Stimulated activated CD8-positive, alpha-beta memory T cell treated with anti-CD3 and anti-CD28 coated beads, Interleukin-4, amount 100 ng/mL, for 1 hour (primary cell): ENCODE data around the gene LIPC.

Experiments used
- DNase-seq, 2 donors: peaks; one replicate each; pipeline ENCODE4 v3.0.0-alpha.2; 2020; ENCODE audit warnings: low read depth in 2 of 2, low spot score in 1 of 2

Gene LIPC

GRCh38 chr15:58453931-58454793, 22.4 kb downstream of the LIPC start:
- no peak for DNase-seq

GRCh38 chr15:58454950-58455401, 23.2 kb downstream of the LIPC start:
- DNase-seq = no peak

- DNase-seq = no peak
These were observed 25.7 kb downstream of the LIPC start for GRCh38 chr15:58457466-58457965.

- no peak for DNase-seq
These were observed 26.3 kb downstream of the LIPC start for GRCh38 chr15:58458076-58458475.

- no peak for DNase-seq
These were observed 27.3 kb downstream of the LIPC start for GRCh38 chr15:58459045-58459444.

- no peak for DNase-seq
These were observed 27.8 kb downstream of the LIPC start for GRCh38 chr15:58459560-58459959.

GRCh38 chr15:58460116-58460790, 28.5 kb downstream of the LIPC start:
- no peak for DNase-seq

GRCh38 chr15:58460872-58461271, 29.1 kb downstream of the LIPC start:
- DNase-seq = no peak

GRCh38 chr15:58462547-58462946, 30.8 kb downstream of the LIPC start:
- no peak for DNase-seq

GRCh38 chr15:58462973-58463663, 31.3 kb downstream of the LIPC start:
- no peak for DNase-seq

GRCh38 chr15:58463815-58464650, 32.2 kb downstream of the LIPC start:
- no peak for DNase-seq

- no peak for DNase-seq
These were observed 33.3 kb downstream of the LIPC start for GRCh38 chr15:58465070-58465469.

- no peak for DNase-seq
These were observed 34.2 kb downstream of the LIPC start for GRCh38 chr15:58465866-58466517.

GRCh38 chr15:58466566-58466965, 34.8 kb downstream of the LIPC start:
- no peak for DNase-seq

GRCh38 chr15:58467121-58467721, 35.4 kb downstream of the LIPC start:
- DNase-seq = no peak

- no peak for DNase-seq
These were observed 36.1 kb downstream of the LIPC start for GRCh38 chr15:58467722-58468423.

- no peak for DNase-seq
These were observed 37.9 kb downstream of the LIPC start for GRCh38 chr15:58469432-58470353.

- DNase-seq = no peak
These were observed 39.6 kb downstream of the LIPC start for GRCh38 chr15:58471348-58471747.
